Measurements from ENCODE around the gene ATP2A3. TPM values are rescaled to one million over a fixed set of nuclear protein-coding genes. Genes with fewer than 3 reads are reported as not detected.

ATP2A3 gene
- polyA plus RNA-seq, 1 donor: 5.3 TPM

- DNase-seq (ENCODE audit: low read depth): no peak
These were observed 9.4 kb upstream of the ATP2A3 start for GRCh38 chr17:3973495-3974137.

DNA sequence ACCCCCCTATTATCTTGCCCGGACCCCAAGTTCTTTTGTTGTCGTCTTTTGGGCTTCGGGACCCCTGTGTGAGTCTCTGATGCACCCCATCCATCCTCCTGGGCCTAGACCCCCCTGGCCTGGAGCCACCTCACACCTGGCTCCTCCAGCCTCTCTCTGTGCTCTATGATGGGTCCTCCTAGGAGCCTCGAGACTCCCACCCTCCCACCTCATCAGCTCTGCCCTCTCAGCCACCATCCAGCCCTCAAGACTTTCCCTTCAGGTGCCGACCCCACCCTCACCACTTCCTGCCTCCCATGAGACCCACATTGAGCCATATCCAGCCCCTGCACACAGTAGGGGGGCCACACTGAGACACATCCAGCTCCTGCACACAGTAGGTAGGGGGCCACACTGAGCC lies 8.7 kb upstream of the ATP2A3 start:
- no peak for DNase-seq (ENCODE audit: low read depth)

DNA sequence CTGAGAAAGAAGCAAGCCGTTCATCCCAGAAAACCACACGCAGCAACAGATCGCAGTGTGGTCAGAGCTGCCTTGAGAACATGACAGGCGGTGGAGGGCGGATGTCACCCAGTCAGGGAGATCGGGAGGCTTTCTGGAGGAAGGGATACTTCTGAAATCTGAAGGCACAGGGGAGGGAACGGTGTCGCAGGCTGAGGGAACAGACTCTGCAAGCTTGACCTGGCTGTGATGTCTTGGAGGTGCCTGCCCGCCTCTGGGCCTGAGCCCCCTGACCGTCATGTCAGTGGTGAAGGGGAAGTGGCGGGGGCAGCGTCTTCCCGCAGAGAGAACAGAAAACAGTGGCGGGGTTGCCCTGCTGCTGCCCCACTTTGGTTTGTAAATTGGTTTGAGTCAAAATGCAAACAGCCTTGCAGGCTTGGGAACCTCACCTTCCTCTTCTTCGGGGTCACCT lies 8.1 kb upstream of the ATP2A3 start:
- no peak for DNase-seq (ENCODE audit: low read depth)

- no peak for DNase-seq (ENCODE audit: low read depth)
These were observed 6.4 kb upstream of the ATP2A3 start for GRCh38 chr17:3970668-3971067.

- DNase-seq (ENCODE audit: low read depth): no peak
These were observed 5.7 kb upstream of the ATP2A3 start for GRCh38 chr17:3969963-3970362.

- no peak for DNase-seq (ENCODE audit: low read depth)
These were observed 4.8 kb upstream of the ATP2A3 start for GRCh38 chr17:3968886-3969524.

- no peak for DNase-seq (ENCODE audit: low read depth)
These were observed 3.8 kb upstream of the ATP2A3 start for GRCh38 chr17:3968015-3968414.

GRCh38 chr17:3966720-3967363 lies 2.6 kb upstream of the ATP2A3 start:
- no peak for DNase-seq (ENCODE audit: low read depth)

DNA sequence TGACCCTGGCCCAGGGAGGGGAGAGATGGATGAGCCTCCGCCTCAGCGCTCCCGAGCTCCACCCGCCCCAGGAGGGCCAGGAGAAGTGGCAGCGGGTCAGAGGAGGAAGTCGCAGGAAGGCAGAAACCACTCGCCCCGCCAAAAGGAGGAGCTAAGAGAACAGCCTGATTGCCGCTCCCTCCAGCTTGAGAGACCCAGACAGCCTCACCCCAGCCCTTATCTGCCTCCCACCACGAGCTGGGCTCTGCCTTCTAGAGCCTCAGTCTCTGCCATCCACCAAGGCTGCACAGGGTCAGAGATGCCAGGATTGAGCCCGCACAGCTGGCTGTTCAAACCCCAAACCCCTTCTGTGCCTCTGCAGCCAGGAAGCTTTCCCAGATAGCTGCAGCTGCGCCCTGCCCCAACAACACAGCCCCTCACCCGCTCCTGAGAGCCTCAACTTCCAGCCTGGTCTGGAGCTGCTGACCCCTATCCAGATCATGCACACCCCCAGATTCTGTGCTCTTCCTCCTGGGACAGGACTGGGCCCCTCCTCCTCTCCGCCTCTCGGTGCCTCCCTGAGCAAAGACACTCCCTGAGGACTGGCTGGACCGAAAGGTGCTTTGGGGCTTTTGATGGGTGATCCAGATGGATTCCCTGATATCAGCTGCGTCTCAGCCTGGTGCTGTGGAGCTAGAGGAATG lies 1.0 kb upstream of the ATP2A3 start:
- DNase-seq (ENCODE audit: low read depth): no peak

- no peak for DNase-seq (ENCODE audit: low read depth)
These were observed 718 bp downstream of the ATP2A3 start for GRCh38 chr17:3963237-3964201.

DNA sequence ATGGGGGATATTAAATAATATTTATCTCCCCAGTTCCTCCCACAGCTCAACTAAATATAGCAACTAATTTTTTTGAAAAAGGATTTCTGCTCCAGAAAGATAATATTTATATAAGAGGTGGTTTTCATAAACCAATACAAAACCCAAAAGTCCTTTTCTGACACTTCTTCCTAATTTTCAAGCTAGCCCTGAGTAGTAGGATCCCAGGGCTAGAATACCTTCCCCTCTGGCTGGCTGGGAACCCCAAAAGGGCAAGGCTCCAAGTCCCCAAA lies 1.3 kb downstream of the ATP2A3 start:
- DNase-seq (ENCODE audit: low read depth): no peak

GRCh38 chr17:3962217-3962964 lies 1.8 kb downstream of the ATP2A3 start:
- DNase-seq (ENCODE audit: low read depth): no peak

- no peak for DNase-seq (ENCODE audit: low read depth)
These were observed 2.6 kb downstream of the ATP2A3 start for GRCh38 chr17:3961564-3962047.

- no peak for DNase-seq (ENCODE audit: low read depth)
These were observed 3.5 kb downstream of the ATP2A3 start for GRCh38 chr17:3960764-3961163.

DNA sequence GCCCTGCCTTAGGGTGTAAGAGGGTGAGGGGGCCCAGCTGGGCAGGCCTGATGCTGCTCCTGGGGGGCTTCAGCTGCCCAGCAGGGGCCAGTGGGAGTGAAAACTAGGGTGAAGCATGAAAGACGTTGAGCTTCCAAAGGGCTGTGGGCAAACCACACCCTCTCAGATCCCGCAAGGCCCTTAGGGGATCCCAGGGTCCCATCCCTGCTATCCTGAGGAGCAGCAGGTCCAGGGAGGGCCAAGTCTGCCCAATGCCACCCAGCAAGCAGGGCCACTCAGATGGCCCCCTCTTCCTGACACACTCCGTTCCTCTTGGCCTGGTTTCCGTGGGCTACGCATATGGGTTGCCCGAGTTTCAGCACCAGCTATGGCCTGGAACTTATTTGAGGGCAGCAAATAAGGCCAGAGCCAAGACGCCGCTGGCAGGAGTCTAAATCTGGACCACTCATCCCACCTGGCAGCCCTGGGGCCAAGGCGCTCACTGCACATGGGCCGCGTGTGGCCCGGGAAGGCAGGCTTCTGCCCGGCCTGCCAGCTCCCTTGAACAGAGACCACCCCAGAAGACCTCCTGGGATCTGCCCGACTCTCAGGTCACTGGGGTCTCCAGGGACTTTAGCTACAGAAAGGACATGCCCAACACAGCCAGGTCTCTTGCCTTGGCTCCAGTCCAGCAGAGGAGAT lies 4.2 kb downstream of the ATP2A3 start:
- no peak for DNase-seq (ENCODE audit: low read depth)

DNA sequence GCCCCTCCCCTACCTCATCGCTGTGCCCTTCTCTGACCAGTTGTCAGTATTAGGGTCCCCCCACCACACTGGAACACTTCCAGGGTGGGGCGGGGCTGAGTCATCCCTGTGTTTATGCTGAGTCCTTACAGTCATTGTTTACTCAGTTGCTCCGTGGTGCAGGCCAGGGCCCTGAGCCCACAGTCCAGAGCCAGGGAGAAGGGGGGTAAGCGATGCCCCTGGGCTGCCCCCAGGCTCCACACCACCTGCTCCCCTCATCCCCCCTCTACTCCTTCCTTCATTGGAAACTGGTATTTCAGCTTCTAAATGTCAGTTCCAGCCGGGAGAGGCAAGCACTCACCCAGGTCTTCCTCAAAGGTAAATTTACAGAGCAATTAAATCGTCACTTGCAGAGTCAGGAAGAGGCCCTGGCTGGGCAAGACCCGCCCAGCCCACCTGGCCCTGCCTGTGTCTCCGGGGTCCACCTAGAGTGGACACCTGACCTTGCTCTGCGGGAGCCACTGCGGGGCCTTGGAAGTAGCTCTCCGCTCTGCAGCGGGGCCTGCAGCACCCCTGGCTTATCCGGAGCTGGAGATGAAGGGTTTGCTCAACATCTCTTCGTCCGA lies 4.8 kb downstream of the ATP2A3 start:
- DNase-seq (ENCODE audit: low read depth): no peak

- DNase-seq (ENCODE audit: low read depth): no peak
These were observed 6.3 kb downstream of the ATP2A3 start for GRCh38 chr17:3957735-3958599.

GRCh38 chr17:3956983-3957382 lies 7.3 kb downstream of the ATP2A3 start:
- DNase-seq (ENCODE audit: low read depth): no peak

All from forelimb muscle (tissue), 1 donor.